Gastroesophageal sphincter (tissue), 3 donors: ENCODE data around the gene ARHGEF5.
"Not testable (repeated sequence)": the region's sequence is repeated elsewhere in the genome, so short reads cannot be mapped to it uniquely, and the experiment has no call there.

ENCODE experiments used
- POLR2AphosphoS5 ChIP-seq: sonication (generic); formaldehyde crosslinking; IDR thresholded peaks from one replicate; pipeline ENCODE4 v1.6.1; 2017; ENCODE audit warnings: antibody characterized with exemption
- TF ChIP-seq, protein P1 (sequence below), 4 experiments: fragments of 200-600 bp in 2 of 4; fragments of 450-650 bp in 2 of 4; sonication (generic) in 1 of 4; IDR thresholded peaks; one replicate each; pipeline ENCODE4 v1.5.1; 2017 to 2019; ENCODE audit warnings: antibody characterized with exemption in 4 of 4, mild to moderate bottlenecking in 2 of 4, moderate library complexity in 2 of 4

DNA sequence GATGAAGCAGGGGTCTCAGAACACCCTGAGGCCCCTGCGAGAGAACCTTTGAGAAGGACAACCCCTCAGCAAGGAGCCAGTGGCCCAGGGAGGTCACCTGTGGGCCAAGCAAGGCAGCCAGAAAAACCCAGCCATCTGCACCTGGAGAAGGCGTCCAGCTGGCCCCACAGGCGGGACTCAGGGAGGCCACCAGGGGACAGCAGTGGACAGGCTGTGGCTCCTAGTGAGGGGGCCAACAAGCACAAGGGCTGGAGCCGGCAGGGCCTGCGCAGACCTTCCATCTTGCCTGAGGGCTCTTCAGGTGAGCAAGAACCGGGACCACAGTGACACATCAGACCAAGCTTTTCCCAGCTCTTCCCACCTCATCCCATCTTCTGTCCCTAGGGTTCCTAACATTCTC is 10.3 kb downstream of the ARHGEF5 start:
- TF ChIP-seq, protein P1, sequence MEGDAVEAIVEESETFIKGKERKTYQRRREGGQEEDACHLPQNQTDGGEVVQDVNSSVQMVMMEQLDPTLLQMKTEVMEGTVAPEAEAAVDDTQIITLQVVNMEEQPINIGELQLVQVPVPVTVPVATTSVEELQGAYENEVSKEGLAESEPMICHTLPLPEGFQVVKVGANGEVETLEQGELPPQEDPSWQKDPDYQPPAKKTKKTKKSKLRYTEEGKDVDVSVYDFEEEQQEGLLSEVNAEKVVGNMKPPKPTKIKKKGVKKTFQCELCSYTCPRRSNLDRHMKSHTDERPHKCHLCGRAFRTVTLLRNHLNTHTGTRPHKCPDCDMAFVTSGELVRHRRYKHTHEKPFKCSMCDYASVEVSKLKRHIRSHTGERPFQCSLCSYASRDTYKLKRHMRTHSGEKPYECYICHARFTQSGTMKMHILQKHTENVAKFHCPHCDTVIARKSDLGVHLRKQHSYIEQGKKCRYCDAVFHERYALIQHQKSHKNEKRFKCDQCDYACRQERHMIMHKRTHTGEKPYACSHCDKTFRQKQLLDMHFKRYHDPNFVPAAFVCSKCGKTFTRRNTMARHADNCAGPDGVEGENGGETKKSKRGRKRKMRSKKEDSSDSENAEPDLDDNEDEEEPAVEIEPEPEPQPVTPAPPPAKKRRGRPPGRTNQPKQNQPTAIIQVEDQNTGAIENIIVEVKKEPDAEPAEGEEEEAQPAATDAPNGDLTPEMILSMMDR (IDR thresholded peaks at IDR 0.05), result not testable (repeated sequence)
- TF ChIP-seq POLR2AphosphoS5, result not testable (repeated sequence)
